IMR-90 (cell line): Measurements from ENCODE around the gene PDZK1. TPM values are rescaled to one million over a fixed set of nuclear protein-coding genes. Genes with fewer than 3 reads are reported as not detected.
"Not testable (repeated sequence)": the region's sequence is repeated elsewhere in the genome, so short reads cannot be mapped to it uniquely, and the experiment has no call there.

ENCODE experiments used
- ATAC-seq: fragments of 200-7000 bp; cut with Tn5 transposase; 2 replicates; pipeline ENCODE4 v1.9.1; 2020; ENCODE audit warnings: low read depth, mild to moderate bottlenecking, moderate library complexity
- BruUV-seq: library from RNA; stranded (reverse); fragments of 400-500 nt; replicated peaks from 2 replicates; lab custom pipeline; 2021; lab: Mats Ljungman, UMichigan
- CTCF ChIA-PET: fragments of 300-600 bp; formaldehyde crosslinking; extraction: SDS; loops from one replicate; lab custom pipeline; 2021; ENCODE audit warnings: antibody characterized with exemption; lab: Yijun Ruan, JAX
- POLR2A ChIA-PET: fragments of 300-600 bp; sonication (Branson Sonifier 250); formaldehyde crosslinking; loops from one replicate; lab custom pipeline; 2022; ENCODE audit warnings: antibody characterized with exemption; ENCODE audit not compliant: unreplicated experiment; lab: Charles Lee
- DNase-seq: peaks from one replicate; pipeline ENCODE4 v3.0.0; 2013
- H2AFZ ChIP-seq: replicated peaks from 2 replicates; pipeline ENCODE3; 2013; ENCODE audit warnings: low read length, mild to moderate bottlenecking; ENCODE audit not compliant: poor library complexity
- H2AK5ac ChIP-seq: 2 replicates; pipeline ENCODE4 v1.6.1; 2013; ENCODE audit warnings: low read depth, low read length, inconsistent platforms
- H2AK9ac ChIP-seq: replicated peaks from 2 replicates; pipeline ENCODE3; 2013; ENCODE audit warnings: mild to moderate bottlenecking, low read depth, low read length, moderate library complexity; ENCODE audit not compliant: poor library complexity
- H2BK120ac ChIP-seq: 2 replicates; pipeline ENCODE4 v1.6.1; 2013; ENCODE audit warnings: low read depth, low read length, inconsistent platforms
- H2BK15ac ChIP-seq: 3 replicates; pipeline ENCODE4 v1.6.1; 2013; ENCODE audit warnings: low read depth, low read length, inconsistent platforms
- H2BK20ac ChIP-seq: 2 replicates; pipeline ENCODE4 v1.6.1; 2013; ENCODE audit warnings: low read depth, mild to moderate bottlenecking, inconsistent platforms, low read length, moderate library complexity
- H2BK5ac ChIP-seq: 2 replicates; pipeline ENCODE4 v1.6.1; 2013; ENCODE audit warnings: mild to moderate bottlenecking, low read depth, low read length, inconsistent platforms; ENCODE audit not compliant: poor library complexity, severe bottlenecking
- H3K14ac ChIP-seq: replicated peaks from 2 replicates; pipeline ENCODE4 v1.6.1; 2013; ENCODE audit warnings: low read depth, low read length, inconsistent platforms
- H3K18ac ChIP-seq: 2 replicates; pipeline ENCODE4 v1.6.1; 2013; ENCODE audit warnings: low read depth, low read length, control low read depth
- H3K23ac ChIP-seq: 2 replicates; pipeline ENCODE4 v1.6.1; 2013; ENCODE audit warnings: low read depth, low read length, inconsistent platforms
- H3K27ac ChIP-seq: 2 replicates; pipeline ENCODE4 v1.5.1; 2013; ENCODE audit warnings: mild to moderate bottlenecking, control low read depth, low read length; ENCODE audit not compliant: insufficient read depth
- H3K27me3 ChIP-seq: 2 replicates; pipeline ENCODE4 v1.6.1; 2013; ENCODE audit warnings: low read length; ENCODE audit not compliant: control insufficient read depth, insufficient read depth
- H3K36me3 ChIP-seq: 2 replicates; pipeline ENCODE4 v1.6.1; 2013; ENCODE audit warnings: low read length, mixed read lengths; ENCODE audit not compliant: control insufficient read depth, insufficient read depth
- H3K4ac ChIP-seq: 2 replicates; pipeline ENCODE4 v1.6.1; 2013; ENCODE audit warnings: low read depth, low read length, inconsistent platforms
- H3K4me1 ChIP-seq: 2 replicates; pipeline ENCODE4 v1.6.1; 2013; ENCODE audit warnings: low read length, mixed read lengths; ENCODE audit not compliant: control insufficient read depth, insufficient read depth
- H3K4me2 ChIP-seq: 2 replicates; pipeline ENCODE4 v1.6.1; 2013; ENCODE audit warnings: low read depth, mild to moderate bottlenecking, control low read depth, low read length, moderate library complexity
- H3K4me3 ChIP-seq: 2 replicates; pipeline ENCODE4 v1.5.1; 2013; ENCODE audit warnings: low read depth, mild to moderate bottlenecking, control low read depth, low read length, moderate library complexity; ENCODE audit not compliant: insufficient read depth
- H3K56ac ChIP-seq: 2 replicates; pipeline ENCODE4 v1.6.1; 2013; ENCODE audit warnings: low read length, inconsistent platforms; ENCODE audit not compliant: insufficient read depth; ENCODE audit errors: extremely low read depth
- H3K79me1 ChIP-seq, 2 experiments: 2 replicates each; pipeline ENCODE4 v1.6.1; 2013; ENCODE audit warnings: low read length in 2 of 2, inconsistent platforms in 1 of 2, low read depth in 1 of 2
- H3K9ac ChIP-seq: 2 replicates; pipeline ENCODE4 v1.6.1; 2013; ENCODE audit warnings: low read depth, low read length, control low read depth
- H3K9me1 ChIP-seq: 2 replicates; pipeline ENCODE4 v1.6.1; 2013; ENCODE audit warnings: low read length, inconsistent platforms; ENCODE audit not compliant: insufficient read depth
- H3K9me3 ChIP-seq: 2 replicates; pipeline ENCODE4 v1.6.1; 2013; ENCODE audit warnings: low read length; ENCODE audit not compliant: control insufficient read depth, insufficient read depth
- H4K20me1 ChIP-seq: 2 replicates; pipeline ENCODE4 v1.6.1; 2013; ENCODE audit warnings: low read length, inconsistent platforms; ENCODE audit not compliant: insufficient read depth
- H4K5ac ChIP-seq: 2 replicates; pipeline ENCODE4 v1.6.1; 2013; ENCODE audit warnings: mild to moderate bottlenecking, low read depth, low read length, control low read depth
- H4K8ac ChIP-seq, 2 experiments: 2 replicates each; pipeline ENCODE4 v1.6.1; 2013; ENCODE audit warnings: low read depth in 2 of 2, low read length in 2 of 2, control low read depth in 1 of 2, inconsistent platforms in 1 of 2
- H4K91ac ChIP-seq: 2 replicates; pipeline ENCODE4 v1.6.1; 2013; ENCODE audit warnings: low read depth, low read length, inconsistent platforms; ENCODE audit not compliant: insufficient read depth
- WGBS, 2 experiments: methylation state at CpG; one replicate each; pipeline versions ENCODE4 v1.1.5 to v1.1.7; 2013; ENCODE audit warnings: missing lambda C conversion rate in 2 of 2; ENCODE audit not compliant: insufficient read length in 1 of 2; ENCODE audit errors: extremely low coverage in 2 of 2; 5-methylcytosine and 5-hydroxymethylcytosine counted together
- dilution Hi-C: fragments of 300-500 bp; cut with HindIII; formaldehyde crosslinking; loops from one replicate; pipeline ENCODE4 v1.14.3; 2018; ENCODE audit warnings: low sequenced_read_pairs; ENCODE audit not compliant: unreplicated experiment
- in situ Hi-C: fragments of 300-500 bp; cut with MboI; formaldehyde crosslinking; loops from 3 replicates; pipeline ENCODE4 v1.14.3; 2019; ENCODE audit warnings: low sequenced_read_pairs, inconsistent platforms, mixed read lengths
- intact Hi-C: fragments of 100-400 bp; cut with micrococcal nuclease; formaldehyde crosslinking; loops from 2 replicates; pipeline ENCODE4 v1.10.0; 2022
- polyA plus RNA-seq, 3 experiments: library from polyadenylated mRNA; depleted of rRNA; stranded (reverse); fragments of >200 nt; gene quantifications; 2 replicates each; pipeline ENCODE4 v1.2.3, GENCODE V29; 2012; ENCODE audit warnings: low replicate concordance in 1 of 3
- total RNA-seq: library from RNA; depleted of rRNA; stranded (reverse); fragments of >200 nt; gene quantifications from 2 replicates; pipeline ENCODE4 v1.2.3, GENCODE V29; 2012

Gene PDZK1
- total and polyA plus RNA-seq, 2 of the 4 experiments (the other 2 are of a cell fraction): 1.4 to 2.1 TPM

- H2AK9ac ChIP-seq, H2BK5ac ChIP-seq, BruUV-seq, H3K4me2 ChIP-seq, H3K4ac ChIP-seq, intact Hi-C loops, H4K91ac ChIP-seq, H2AFZ ChIP-seq, H3K27ac ChIP-seq, H3K14ac ChIP-seq, H3K56ac ChIP-seq, H3K79me1 ChIP-seq, H3K9ac ChIP-seq, H4K5ac ChIP-seq, H3K18ac ChIP-seq, H2BK20ac ChIP-seq, dilution Hi-C loops, H3K36me3 ChIP-seq, POLR2A ChIA-PET, H2AK5ac ChIP-seq, CTCF ChIA-PET, H3K27me3 ChIP-seq, DNase-seq, ATAC-seq, H3K9me3 ChIP-seq, H3K4me3 ChIP-seq, H4K8ac ChIP-seq, H4K20me1 ChIP-seq, H3K23ac ChIP-seq, in situ Hi-C loops: not testable (repeated sequence)
- Histone ChIP-seq H3K4me1 (peaks cover 30% of the 10 kb centered on the region), H2BK15ac (peak overlapping the region; percentile 99; the same call in 1 of the 3 replicates), H2BK120ac (peak overlapping the region; percentile 45), H3K9me1 (peaks cover 24% of the 10 kb centered on the region)
- WGBS, 2 experiments: no CpG with 5 or more reads among the region's 5 CpGs
These were observed 11.3 kb upstream of the PDZK1 start for GRCh38 chr1:145718465-145718864.
